GM10248 (cell line): ENCODE data around the gene MORC2.

ENCODE experiments used
- CTCF ChIA-PET: fragments of 300-600 bp; sonication (Branson Sonifier 250); formaldehyde crosslinking; extraction: SDS; loops from one replicate; lab custom pipeline; 2021; ENCODE audit warnings: antibody characterized with exemption; lab: Yijun Ruan, JAX
- POLR2A ChIA-PET: fragments of 350-650 bp; sonication (Branson Sonifier 250); formaldehyde crosslinking; extraction: SDS; loops from one replicate; lab custom pipeline; 2020; ENCODE audit warnings: antibody characterized with exemption; lab: Yijun Ruan, JAX
- DNase-seq: peaks from one replicate; pipeline ENCODE4 v3.0.0; 2012; ENCODE audit errors: extremely low spot score
- TF ChIP-seq, protein P1 (sequence below): IDR thresholded peaks from 2 replicates; pipeline ENCODE4 v1.5.1; 2012; ENCODE audit warnings: mild to moderate bottlenecking, low read depth; ENCODE audit errors: extremely low read depth, missing control alignments, control extremely low read depth

Gene MORC2

GRCh38 chr22:30889996-30890480 lies 78.5 kb downstream of the MORC2 start:
- TF ChIP-seq, protein P1, sequence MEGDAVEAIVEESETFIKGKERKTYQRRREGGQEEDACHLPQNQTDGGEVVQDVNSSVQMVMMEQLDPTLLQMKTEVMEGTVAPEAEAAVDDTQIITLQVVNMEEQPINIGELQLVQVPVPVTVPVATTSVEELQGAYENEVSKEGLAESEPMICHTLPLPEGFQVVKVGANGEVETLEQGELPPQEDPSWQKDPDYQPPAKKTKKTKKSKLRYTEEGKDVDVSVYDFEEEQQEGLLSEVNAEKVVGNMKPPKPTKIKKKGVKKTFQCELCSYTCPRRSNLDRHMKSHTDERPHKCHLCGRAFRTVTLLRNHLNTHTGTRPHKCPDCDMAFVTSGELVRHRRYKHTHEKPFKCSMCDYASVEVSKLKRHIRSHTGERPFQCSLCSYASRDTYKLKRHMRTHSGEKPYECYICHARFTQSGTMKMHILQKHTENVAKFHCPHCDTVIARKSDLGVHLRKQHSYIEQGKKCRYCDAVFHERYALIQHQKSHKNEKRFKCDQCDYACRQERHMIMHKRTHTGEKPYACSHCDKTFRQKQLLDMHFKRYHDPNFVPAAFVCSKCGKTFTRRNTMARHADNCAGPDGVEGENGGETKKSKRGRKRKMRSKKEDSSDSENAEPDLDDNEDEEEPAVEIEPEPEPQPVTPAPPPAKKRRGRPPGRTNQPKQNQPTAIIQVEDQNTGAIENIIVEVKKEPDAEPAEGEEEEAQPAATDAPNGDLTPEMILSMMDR = no peak
- CTCF ChIA-PET = interaction anchor here (1.0 to 2.3 kb wide), 11 partner anchors 8 to 255 kb away, joined by 3 to 14 read pairs (median 4); partner anchors contain the start of gene SLC35E4
- POLR2A ChIA-PET = no interaction called here
- DNase-seq = no peak

DNA sequence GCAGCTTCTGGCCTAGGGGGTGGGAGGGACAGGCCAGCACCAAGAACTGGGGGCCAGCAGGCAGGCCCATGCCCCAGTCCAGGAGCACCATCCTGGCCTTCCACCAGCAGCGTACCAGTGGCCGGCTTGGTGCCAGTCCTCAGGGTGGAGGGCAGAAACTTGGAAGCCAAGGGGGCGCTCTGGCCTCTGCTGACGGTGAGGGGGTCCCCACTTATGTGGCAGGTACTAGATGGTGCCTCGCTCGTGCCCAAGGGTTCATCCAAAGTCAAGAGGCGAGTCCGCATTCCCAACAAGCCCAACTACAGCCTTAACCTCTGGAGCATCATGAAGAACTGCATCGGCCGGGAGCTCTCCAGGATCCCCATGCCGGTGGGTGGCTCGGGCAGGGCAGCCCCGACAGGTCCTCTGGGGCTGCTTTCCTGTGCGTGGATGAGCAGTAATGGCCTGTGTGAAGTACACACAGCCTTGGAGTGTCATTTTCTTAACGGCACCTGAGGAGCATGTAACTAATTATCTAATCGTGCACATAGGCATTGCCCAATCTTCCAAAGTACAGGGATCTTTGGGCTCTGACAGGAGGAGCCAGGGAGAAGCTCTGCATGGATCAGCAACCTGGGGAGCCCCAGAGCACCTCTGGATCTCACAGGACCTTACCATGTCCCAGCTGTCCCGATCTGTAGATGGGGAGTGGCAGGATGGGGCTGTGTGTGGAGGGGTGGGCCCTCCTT lies 79.1 kb downstream of the MORC2 start:
- DNase-seq = no peak
- CTCF ChIA-PET = interaction anchor here (1.0 to 2.3 kb wide), 7 partner anchors 10 to 254 kb away, joined by 3 to 14 read pairs (median 4); partner anchors contain the start of gene SLC35E4
- TF ChIP-seq, protein P1 = no peak
- POLR2A ChIA-PET = no interaction called here

GRCh38 chr22:30887861-30888260 lies 80.7 kb downstream of the MORC2 start:
- no peak for DNase-seq
- ChIA-PET POLR2A (no interaction called here), CTCF (interaction anchor here (1.4 kb wide), 1 partner anchor 22 kb away, joined by 3 read pairs; no protein-coding TSS in a partner anchor)
- TF ChIP-seq, protein P1 = no peak

GRCh38 chr22:30887453-30887852 lies 81.1 kb downstream of the MORC2 start:
- no peak for DNase-seq
- POLR2A ChIA-PET = no interaction called here
- TF ChIP-seq, protein P1 = no peak
- CTCF ChIA-PET = interaction anchor here (1.4 kb wide), 1 partner anchor 22 kb away, joined by 3 read pairs; no protein-coding TSS in a partner anchor

GRCh38 chr22:30885591-30885990 lies 83.0 kb downstream of the MORC2 start:
- CTCF ChIA-PET = interaction anchor here (1.3 to 1.5 kb wide), 2 partner anchors 9 to 17 kb away, joined by 3 to 4 read pairs; no protein-coding TSS in a partner anchor
- POLR2A ChIA-PET = no interaction called here
- DNase-seq = no peak
- TF ChIP-seq, protein P1 = no peak

- ChIA-PET POLR2A (no interaction called here), CTCF (interaction anchor here (1.3 to 1.5 kb wide), 2 partner anchors 10 to 18 kb away, joined by 3 to 4 read pairs; no protein-coding TSS in a partner anchor)
- no peak for DNase-seq
- TF ChIP-seq, protein P1 = no peak
These were observed 83.6 kb downstream of the MORC2 start for GRCh38 chr22:30885001-30885366.
